Ishikawa (cell line): ENCODE measurements around the gene PLCB3.

Experiments used
- EGR1 ChIP-seq: IDR thresholded peaks from 2 replicates; pipeline ENCODE4 v1.6.1; 2012
- RAD21 ChIP-seq: IDR thresholded peaks from 2 replicates; pipeline ENCODE4 v1.6.1; 2012; ENCODE audit warnings: low read depth
- TAF1 ChIP-seq: IDR thresholded peaks from 2 replicates; pipeline ENCODE4 v1.6.1; 2012; ENCODE audit warnings: low read depth, mild to moderate bottlenecking
- TEAD4 ChIP-seq: IDR thresholded peaks from 2 replicates; pipeline ENCODE4 v1.6.1; 2012

GRCh38 chr11:64218628-64219353 is 32.5 kb upstream of the PLCB3 start:
- no peak for TF ChIP-seq EGR1
- TF ChIP-seq RAD21: no peak
- no peak for TF ChIP-seq TEAD4
- no peak for TF ChIP-seq TAF1
